Lung (tissue), 12 donors: ENCODE results near the gene PCDHGC5. TPM values are rescaled to one million over a fixed set of nuclear protein-coding genes. Genes with fewer than 3 reads are reported as not detected.

Experiments
- ATAC-seq: fragments of 200-7000 bp; cut with Tn5 transposase; one replicate; pipeline ENCODE4 v1.9.1; 2020; ENCODE audit warnings: moderate number of reproducible peaks; ENCODE audit not compliant: insufficient read depth, low FRiP score
- DNase-seq, 3 donors: peaks; one replicate each; pipeline ENCODE4 v3.0.0-alpha.2; 2013 to 2017
- H3K27ac ChIP-seq, 2 donors: one replicate each; pipeline ENCODE4 v1.5.1; 2013; ENCODE audit warnings: mild to moderate bottlenecking in 2 of 2, moderate library complexity in 2 of 2, control low read depth in 1 of 2, inconsistent platforms in 1 of 2, low read depth in 1 of 2, low read length in 1 of 2
- H3K27me3 ChIP-seq, 3 donors: one replicate each; pipeline ENCODE4 v1.5.1; 2013; ENCODE audit warnings: low read length in 2 of 3; ENCODE audit not compliant: control insufficient read depth in 3 of 3, insufficient read depth in 3 of 3
- H3K36me3 ChIP-seq, 4 donors: one replicate each; pipeline ENCODE4 v1.5.1; 2013; ENCODE audit warnings: low read length in 4 of 4, mild to moderate bottlenecking in 1 of 4, moderate library complexity in 1 of 4; ENCODE audit not compliant: control insufficient read depth in 4 of 4, insufficient read depth in 4 of 4
- H3K4me1 ChIP-seq, 5 donors: one replicate each; pipeline ENCODE4 v1.5.1; 2013; ENCODE audit warnings: low read length in 5 of 5, mild to moderate bottlenecking in 2 of 5, moderate library complexity in 1 of 5; ENCODE audit not compliant: control insufficient read depth in 5 of 5, insufficient read depth in 5 of 5
- H3K4me3 ChIP-seq: one replicate; pipeline ENCODE4 v1.5.1; 2013; ENCODE audit warnings: mild to moderate bottlenecking, control low read depth, moderate library complexity
- H3K9ac ChIP-seq, 2 donors: one replicate each; pipeline ENCODE4 v1.5.1; 2013; ENCODE audit warnings: low read length in 2 of 2, control low read depth in 1 of 2; ENCODE audit not compliant: insufficient read depth in 1 of 2
- H3K9me3 ChIP-seq, 4 donors: one replicate each; pipeline ENCODE4 v1.5.1; 2013; ENCODE audit warnings: low read length in 3 of 4, mild to moderate bottlenecking in 1 of 4, moderate library complexity in 1 of 4; ENCODE audit not compliant: control insufficient read depth in 4 of 4, insufficient read depth in 3 of 4
- CTCF ChIP-seq: IDR thresholded peaks from 2 replicates; pipeline ENCODE4 v1.5.1; 2012; ENCODE audit warnings: mild to moderate bottlenecking; ENCODE audit errors: control extremely low read depth, extremely low read depth
- WGBS, 2 donors: extraction: QIAGEN DNeasy Blood & Tissue Kit; methylation state at CpG; one replicate each; pipeline ENCODE4 v1.1.7; 2013; 5-methylcytosine and 5-hydroxymethylcytosine counted together
- polyA plus RNA-seq, 2 donors: library from polyadenylated mRNA; stranded (reverse); fragments of 200-250 nt; gene quantifications; one replicate each; pipeline ENCODE4 v1.2.1, GENCODE V29; 2013
- total RNA-seq, 2 donors: library from RNA; depleted of rRNA in 1 of 2; stranded (reverse); fragments of >200 nt in 1 of 2; gene quantifications; one replicate each; pipeline ENCODE4 v1.2.1, GENCODE V29; 2014 to 2021
- donor health status: control.
- donor health status: control.
- donor health status: Bipolar disorder and iron deficiency.
- donor health status: healthy.
- donor health status: DM: yes; HTN: yes; CAD: no.

The PCDHGC5 gene
- total and polyA plus RNA-seq, 4 donors, result 0.14 to 5.1 (median 1.5) TPM

GRCh38 chr5:141506381-141507155 lies 17.7 kb downstream of the PCDHGC5 start:
- 89 to 95% methylated on average over 8 of the region's 8 CpGs for WGBS, 2 donors
- Histone ChIP-seq H3K4me3 (no peak overlapping the region), H3K36me3 (peaks cover 0 to 34% (median 21%) of the 10 kb centered on the region in 4 donors), H3K27ac (peak overlapping the region in 1 of 2 donors; percentile 50), H3K27me3 (no peaks in the 10 kb centered on the region), H3K9ac (no peak overlapping the region), H3K9me3 (no peaks in the 10 kb centered on the region), H3K4me1 (peaks cover 3 to 36% (median 11%) of the 10 kb centered on the region in 5 donors)
- DNase-seq, result no peak
- no peak for ATAC-seq
- no peak for TF ChIP-seq CTCF

GRCh38 chr5:141507387-141508091 lies 18.7 kb downstream of the PCDHGC5 start:
- ATAC-seq (peak; percentile 22), DNase-seq (peak; percentile 75 to 90 (median 84))
- Histone ChIP-seq H3K36me3 (peaks cover 0 to 41% (median 24%) of the 10 kb centered on the region in 4 donors), H3K27me3 (no peaks in the 10 kb centered on the region), H3K9me3 (no peaks in the 10 kb centered on the region), H3K4me3 (no peak overlapping the region), H3K4me1 (peaks cover 3 to 40% (median 13%) of the 10 kb centered on the region in 5 donors), H3K9ac (peak overlapping the region in 1 of 2 donors; percentile 24), H3K27ac (peak overlapping the region; percentile 75 to 88)
- 65 to 68% methylated on average over 11 of the region's 11 CpGs for WGBS, 2 donors
- TF ChIP-seq CTCF, result no peak

- Histone ChIP-seq H3K27ac (peak overlapping the region; percentile 75 to 88), H3K9me3 (no peaks in the 10 kb centered on the region), H3K4me1 (peaks cover 3 to 48% (median 16%) of the 10 kb centered on the region in 5 donors), H3K4me3 (no peak overlapping the region), H3K27me3 (no peaks in the 10 kb centered on the region), H3K9ac (peak overlapping the region in 1 of 2 donors; percentile 24), H3K36me3 (peaks cover 0 to 41% (median 24%) of the 10 kb centered on the region in 4 donors)
- TF ChIP-seq CTCF, result no peak
- WGBS, 2 donors, result 32 to 62% methylated on average over 9 of the region's 9 CpGs
- ATAC-seq, result no peak
- DNase-seq, result no peak
Observed at GRCh38 chr5:141508440-141508797, 19.5 kb downstream of the PCDHGC5 start.
